Pancreas (tissue), 10 donors: ENCODE results near the gene GPRC5A. TPM values are rescaled to one million over a fixed set of nuclear protein-coding genes. Genes with fewer than 3 reads are reported as not detected.
"Not testable (repeated sequence)": the region's sequence is repeated elsewhere in the genome, so short reads cannot be mapped to it uniquely, and the experiment has no call there.

Experiments used
- ATAC-seq, 4 donors: fragments of 200-7000 bp; cut with Tn5 transposase; one replicate each; pipeline versions ENCODE4 v1.8.0 to v1.9.1; 2020; ENCODE audit warnings: mild to moderate bottlenecking in 4 of 4, moderate library complexity in 4 of 4
- DNase-seq, 6 donors: peaks; one replicate each; pipeline ENCODE4 v3.0.0-alpha.2; 2020
- FAIRE-seq: peaks from 2 replicates; lab custom pipeline; 2012; peaks lifted over from hg19 to GRCh38; lab: Jason Lieb, UNC
- H3K27ac ChIP-seq, 4 donors: fragments of 200-600 bp; sonication (generic); 1 replicate in 3 of 4; 2 replicates in 1 of 4; pipeline versions ENCODE4 v1.5.0 to v1.8.0; 2020
- H3K27me3 ChIP-seq, 4 donors: fragments of 200-600 bp; one replicate each; pipeline ENCODE4 v1.8.0; 2021
- H3K36me3 ChIP-seq, 3 donors: fragments of 200-600 bp; sonication (generic) in 1 of 3; one replicate each; pipeline versions ENCODE4 v1.5.0 to v1.8.0; 2020 to 2021
- H3K4me1 ChIP-seq, 3 donors: fragments of 200-600 bp; one replicate each; pipeline ENCODE4 v1.8.0; 2021
- H3K4me3 ChIP-seq, 4 donors: fragments of 200-600 bp; sonication (generic) in 2 of 4; one replicate each; pipeline versions ENCODE4 v1.5.0 to v1.8.0; 2020 to 2021
- H3K9me3 ChIP-seq, 4 donors: fragments of 200-600 bp; one replicate each; pipeline ENCODE4 v1.8.0; 2021
- CTCF ChIP-seq, 4 donors: fragments of 200-600 bp; sonication (generic) in 3 of 4; IDR thresholded peaks; one replicate each; pipeline versions ENCODE4 v1.5.0 to v1.8.0; 2021; ENCODE audit warnings: antibody characterized with exemption in 4 of 4
- WGBS, 2 donors: extraction: QIAGEN DNeasy Blood & Tissue Kit; methylation state at CpG; one replicate each; pipeline ENCODE4 v1.1.7; 2013; 5-methylcytosine and 5-hydroxymethylcytosine counted together
- intact Hi-C, 3 donors: fragments of 100-400 bp; cut with DNase I; formaldehyde crosslinking; loops; one replicate each; pipeline versions ENCODE4 v1.11.1 to v1.14.2; 2022
- polyA plus RNA-seq, 2 donors: library from polyadenylated mRNA; stranded (reverse); fragments of 200-250 nt; gene quantifications; one replicate each; pipeline ENCODE4 v1.2.3, GENCODE V29; 2013
- total RNA-seq, 6 donors: library from RNA; stranded (reverse); fragmentation: NEBNext Ultra II Directional in 4 of 6; extraction: Animal tissue kit (Norgen Biotek cat#: 25700) in 4 of 6; gene quantifications; one replicate each; pipeline versions ENCODE4 v1.2.1 to v1.2.4, GENCODE V29; 2021 to 2023
- donor health status: healthy with polysubstance abuse.
- donor health status: DM: no; HTN: no; CAD: no; lungs with moderate emphysema.
- donor health status: DM: no; HTN: no; CAD: no.
- donor health status: control.
- donor health status: control.
- donor health status: Bipolar disorder and iron deficiency.
- donor health status: DM: yes; HTN: yes; CAD: no.
- donor health status: DM: no; HTN: no; CAD: no.
- donor health status: DM: no; HTN: no; CAD: no.
- donor health status: DM: yes; HTN: yes; CAD: no.

Gene GPRC5A
- total and polyA plus RNA-seq, 8 donors = 0.96 to 11.0 (median 2.5) TPM

- Histone ChIP-seq H3K27ac (peak overlapping the region in 1 of 4 donors; percentile 12), H3K9me3 (no peaks in the 10 kb centered on the region), H3K4me1 (no peaks in the 10 kb centered on the region), H3K4me3 (no peak overlapping the region), H3K36me3 (no peaks in the 10 kb centered on the region), H3K27me3 (no peaks in the 10 kb centered on the region)
- WGBS, 2 donors = 55 to 58% methylated on average over 10 of the region's 10 CpGs
- intact Hi-C loops = no loop called here
- no peak for TF ChIP-seq CTCF (IDR thresholded peaks at IDR 0.05)
- DNase-seq (no peak), FAIRE-seq (no peak), ATAC-seq (peak; percentile 24 to 79 (median 70))
Measured at GRCh38 chr12:12872139-12872933, 19.0 kb upstream of the GPRC5A start.

GRCh38 chr12:12872934-12873275 is 18.5 kb upstream of the GPRC5A start:
- no peak overlapping the region for H3K27ac ChIP-seq
- FAIRE-seq = no peak
- ATAC-seq = no peak

GRCh38 chr12:12874029-12874428 is 17.3 kb upstream of the GPRC5A start:
- no peak for FAIRE-seq
- 82 to 93% methylated on average over 1 of the region's 1 CpG for WGBS, 2 donors

More at GRCh38 chr12:12872934-12873275, 18.5 kb upstream of the GPRC5A start:
- Histone ChIP-seq H3K9me3 (no peaks in the 10 kb centered on the region), H3K4me1 (no peaks in the 10 kb centered on the region), H3K27me3 (no peaks in the 10 kb centered on the region), H3K4me3 (no peak overlapping the region), H3K36me3 (no peaks in the 10 kb centered on the region)
- no peak for DNase-seq
- TF ChIP-seq CTCF (IDR thresholded peaks at IDR 0.05) = no peak
- 60 to 67% methylated on average over 2 of the region's 2 CpGs for WGBS, 2 donors
- intact Hi-C loops = no loop called here

GRCh38 chr12:12875301-12875700 is 16.1 kb upstream of the GPRC5A start:
- 92 to 93% methylated on average over 10 of the region's 10 CpGs for WGBS, 2 donors

More at GRCh38 chr12:12874029-12874428, 17.3 kb upstream of the GPRC5A start:
- ATAC-seq (no peak), DNase-seq (no peak)
- Histone ChIP-seq H3K4me1 (no peaks in the 10 kb centered on the region), H3K9me3 (no peaks in the 10 kb centered on the region), H3K36me3 (no peaks in the 10 kb centered on the region), H3K4me3 (no peak overlapping the region), H3K27me3 (no peaks in the 10 kb centered on the region), H3K27ac (no peak overlapping the region)
- TF ChIP-seq CTCF (IDR thresholded peaks at IDR 0.05) = no peak
- intact Hi-C loops = no loop called here

GRCh38 chr12:12877153-12877768 is 14.1 kb upstream of the GPRC5A start:
- FAIRE-seq = no peak
- no peaks in the 10 kb centered on the region for H3K27me3 ChIP-seq
- ATAC-seq = no peak
- no peak overlapping the region for H3K27ac ChIP-seq
- H3K4me3 ChIP-seq = no peak overlapping the region
- WGBS, 2 donors = 62 to 66% methylated on average over 5 of the region's 5 CpGs
- no peak for TF ChIP-seq CTCF (IDR thresholded peaks at IDR 0.05)
- no peaks in the 10 kb centered on the region for H3K4me1 ChIP-seq
- no peaks in the 10 kb centered on the region for H3K9me3 ChIP-seq
- H3K36me3 ChIP-seq = no peaks in the 10 kb centered on the region
- no peak for DNase-seq
- intact Hi-C loops = no loop called here

More at GRCh38 chr12:12875301-12875700, 16.1 kb upstream of the GPRC5A start:
- H3K36me3 ChIP-seq, H3K4me3 ChIP-seq, H3K9me3 ChIP-seq, H3K27ac ChIP-seq, H3K4me1 ChIP-seq, ATAC-seq, FAIRE-seq, DNase-seq, H3K27me3 ChIP-seq, intact Hi-C loops: not testable (repeated sequence)
